ENCODE data around the gene PITX2.

PITX2 gene

DNA sequence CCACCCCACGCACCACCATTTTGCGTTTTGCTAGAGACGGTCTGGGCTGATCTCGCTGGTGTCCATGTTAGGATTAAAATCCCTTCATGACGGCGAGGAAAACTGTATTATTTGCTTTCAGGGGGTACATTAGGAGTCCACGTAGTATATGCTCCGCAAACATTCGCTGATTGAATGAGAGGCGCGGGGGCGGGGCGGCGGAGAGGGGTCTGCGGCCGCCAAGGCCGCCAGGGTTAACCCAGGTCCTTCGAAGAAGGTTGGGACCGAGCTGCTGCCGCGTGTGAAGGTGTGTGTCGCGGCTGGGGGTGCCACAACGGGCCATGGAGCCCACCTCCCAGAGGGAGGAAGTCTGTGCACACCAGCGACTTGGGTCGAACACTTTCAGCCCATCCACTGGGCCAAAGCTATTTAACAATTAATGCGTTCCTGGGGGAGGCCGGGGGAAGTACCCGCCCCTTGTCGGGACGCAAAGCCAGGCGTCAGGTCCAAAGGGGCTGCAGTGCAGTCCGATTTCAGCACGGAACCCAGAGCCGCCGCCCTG, 6.4 kb upstream of the PITX2 start:
- Histone ChIP-seq H3K9me2 (ENCODE audit: low read depth, low read length) (no peaks in the 10 kb centered on the region), H3K4me2 (ENCODE audit: low read length) (no peak overlapping the region), H3K27ac (ENCODE audit: low read depth, low read length, poor library complexity, severe bottlenecking) (no peak overlapping the region), H3K4me3 (ENCODE audit: low read depth, low read length, poor library complexity, severe bottlenecking) (no peak overlapping the region), H4K20me1 (ENCODE audit: insufficient read depth, low read length) (no peaks in the 10 kb centered on the region), H3K9ac (ENCODE audit: low read length) (no peak overlapping the region), H3K9me3 (ENCODE audit: low read length) (0 out of 2 replicates have a peak, but pooled peaks cover 3% of the 10 kb centered on the region), H3K79me2 (ENCODE audit: insufficient read depth, low read length) (no peaks in the 10 kb centered on the region), H3K36me3 (ENCODE audit: insufficient read depth, low read length) (no peaks in the 10 kb centered on the region; the same call in 1 of the 2 replicates), H3F3A (ENCODE audit: insufficient read depth, low read length) (no peaks in the 10 kb centered on the region), H2AFZ (ENCODE audit: low read length) (no peak overlapping the region), H3K27me3 (ENCODE audit: insufficient read depth, low read length) (0 out of 2 replicates have a peak, but pooled peaks cover 8% of the 10 kb centered on the region), H3K4me1 (ENCODE audit: insufficient read depth, low read length, severe bottlenecking) (no peaks in the 10 kb centered on the region)
- TF ChIP-seq, protein P1, sequence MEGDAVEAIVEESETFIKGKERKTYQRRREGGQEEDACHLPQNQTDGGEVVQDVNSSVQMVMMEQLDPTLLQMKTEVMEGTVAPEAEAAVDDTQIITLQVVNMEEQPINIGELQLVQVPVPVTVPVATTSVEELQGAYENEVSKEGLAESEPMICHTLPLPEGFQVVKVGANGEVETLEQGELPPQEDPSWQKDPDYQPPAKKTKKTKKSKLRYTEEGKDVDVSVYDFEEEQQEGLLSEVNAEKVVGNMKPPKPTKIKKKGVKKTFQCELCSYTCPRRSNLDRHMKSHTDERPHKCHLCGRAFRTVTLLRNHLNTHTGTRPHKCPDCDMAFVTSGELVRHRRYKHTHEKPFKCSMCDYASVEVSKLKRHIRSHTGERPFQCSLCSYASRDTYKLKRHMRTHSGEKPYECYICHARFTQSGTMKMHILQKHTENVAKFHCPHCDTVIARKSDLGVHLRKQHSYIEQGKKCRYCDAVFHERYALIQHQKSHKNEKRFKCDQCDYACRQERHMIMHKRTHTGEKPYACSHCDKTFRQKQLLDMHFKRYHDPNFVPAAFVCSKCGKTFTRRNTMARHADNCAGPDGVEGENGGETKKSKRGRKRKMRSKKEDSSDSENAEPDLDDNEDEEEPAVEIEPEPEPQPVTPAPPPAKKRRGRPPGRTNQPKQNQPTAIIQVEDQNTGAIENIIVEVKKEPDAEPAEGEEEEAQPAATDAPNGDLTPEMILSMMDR (IDR thresholded peaks at IDR 0.05; ENCODE audit: low read length), result no peak
- TF ChIP-seq EZH2 (IDR thresholded peaks at IDR 0.05; ENCODE audit: borderline replicate concordance, low read length), result no peak

DNA sequence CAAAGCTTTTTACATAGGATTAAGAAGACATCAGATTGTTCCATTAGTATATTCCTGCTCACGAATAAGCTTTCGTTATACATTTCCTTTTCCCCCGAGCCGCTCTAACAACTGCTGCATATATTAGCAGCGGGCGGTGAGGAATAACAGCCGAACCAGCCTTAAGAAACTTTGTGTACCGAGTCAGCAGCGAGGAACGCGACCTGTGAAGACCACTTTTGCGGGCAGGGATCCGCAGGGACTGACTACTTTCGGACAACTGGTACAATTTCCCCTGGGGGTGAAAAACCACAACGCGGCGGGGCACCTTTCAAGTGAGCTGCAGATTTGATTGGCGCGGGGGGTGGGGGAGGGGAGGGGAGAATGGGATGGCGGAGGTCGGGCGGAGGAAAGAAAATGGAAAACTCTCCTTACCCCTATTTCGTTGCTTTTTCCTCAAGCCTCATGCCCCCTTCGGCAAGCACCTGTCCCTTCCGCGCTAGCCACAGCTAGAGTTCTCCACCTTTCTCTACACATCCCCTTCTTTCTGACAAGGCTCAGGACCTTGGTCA, 5.9 kb upstream of the PITX2 start:
- Histone ChIP-seq H3K4me1 (ENCODE audit: insufficient read depth, low read length, severe bottlenecking) (no peaks in the 10 kb centered on the region), H3K4me3 (ENCODE audit: low read depth, low read length, poor library complexity, severe bottlenecking) (no peak overlapping the region), H3K36me3 (ENCODE audit: insufficient read depth, low read length) (no peaks in the 10 kb centered on the region; the same call in 1 of the 2 replicates), H4K20me1 (ENCODE audit: insufficient read depth, low read length) (no peaks in the 10 kb centered on the region), H3K27me3 (ENCODE audit: insufficient read depth, low read length) (0 out of 2 replicates have a peak, but pooled peaks cover 8% of the 10 kb centered on the region), H3K9me2 (ENCODE audit: low read depth, low read length) (no peaks in the 10 kb centered on the region), H3K79me2 (ENCODE audit: insufficient read depth, low read length) (no peaks in the 10 kb centered on the region), H3F3A (ENCODE audit: insufficient read depth, low read length) (no peaks in the 10 kb centered on the region), H3K9me3 (ENCODE audit: low read length) (0 out of 2 replicates have a peak, but pooled peaks cover 2% of the 10 kb centered on the region), H3K27ac (ENCODE audit: low read depth, low read length, poor library complexity, severe bottlenecking) (no peak overlapping the region), H2AFZ (ENCODE audit: low read length) (no peak overlapping the region), H3K9ac (ENCODE audit: low read length) (no peak overlapping the region), H3K4me2 (ENCODE audit: low read length) (no peak overlapping the region)
- TF ChIP-seq EZH2 (IDR thresholded peaks at IDR 0.05; ENCODE audit: borderline replicate concordance, low read length), result no peak
- TF ChIP-seq, protein P1 (IDR thresholded peaks at IDR 0.05; ENCODE audit: low read length), result no peak

DNA sequence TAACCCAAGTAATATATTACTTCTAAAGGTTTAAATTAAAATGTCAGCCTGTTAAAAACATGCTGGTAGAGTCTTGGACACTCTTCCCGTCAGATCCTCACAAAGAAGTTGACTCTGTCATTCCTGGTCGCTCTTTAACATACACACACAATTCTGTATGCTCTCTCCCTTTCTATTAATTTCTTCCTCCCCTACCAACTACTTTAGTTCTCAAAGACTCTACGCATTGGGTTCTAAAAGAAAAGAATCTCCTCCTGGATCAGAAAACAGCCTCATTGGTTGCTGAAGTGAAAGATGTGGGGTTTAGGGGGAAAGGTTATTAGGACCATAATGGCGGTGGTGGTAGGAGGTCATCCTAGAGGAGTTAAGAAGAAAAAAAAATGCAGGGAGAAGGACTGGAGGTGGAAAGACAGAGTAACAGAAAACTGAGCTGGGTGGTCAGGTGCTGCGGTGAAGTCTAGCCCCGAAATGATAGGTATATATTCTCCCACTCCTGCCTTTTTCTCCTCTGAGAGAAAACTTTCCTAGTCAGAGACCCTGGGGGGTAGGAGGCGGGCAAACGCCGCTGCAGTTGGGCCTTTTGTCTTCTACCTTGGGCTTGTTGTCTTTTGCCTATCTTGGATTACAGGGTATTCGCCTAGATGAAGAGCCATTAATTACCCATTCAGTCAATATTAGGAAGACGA, 5.2 kb upstream of the PITX2 start:
- no peak overlapping the region for H3K9ac ChIP-seq (ENCODE audit: low read length)
- no peaks in the 10 kb centered on the region for H3F3A ChIP-seq (ENCODE audit: insufficient read depth, low read length)
- TF ChIP-seq EZH2 (IDR thresholded peaks at IDR 0.05; ENCODE audit: borderline replicate concordance, low read length), result no peak
- TF ChIP-seq, protein P1 (IDR thresholded peaks at IDR 0.05; ENCODE audit: low read length), result no peak
- H3K4me2 ChIP-seq (ENCODE audit: low read length), result no peak overlapping the region
- no peaks in the 10 kb centered on the region for H3K9me3 ChIP-seq (ENCODE audit: low read length)
- H4K20me1 ChIP-seq (ENCODE audit: insufficient read depth, low read length), result no peaks in the 10 kb centered on the region
- no peaks in the 10 kb centered on the region; the same call in 1 of the 2 replicates for H3K36me3 ChIP-seq (ENCODE audit: insufficient read depth, low read length)
- no peaks in the 10 kb centered on the region for H3K79me2 ChIP-seq (ENCODE audit: insufficient read depth, low read length)
- H3K4me1 ChIP-seq (ENCODE audit: insufficient read depth, low read length, severe bottlenecking), result no peaks in the 10 kb centered on the region
- H3K4me3 ChIP-seq (ENCODE audit: low read depth, low read length, poor library complexity, severe bottlenecking), result no peak overlapping the region
- no peak overlapping the region for H2AFZ ChIP-seq (ENCODE audit: low read length)
- H3K9me2 ChIP-seq (ENCODE audit: low read depth, low read length), result no peaks in the 10 kb centered on the region
- H3K27ac ChIP-seq (ENCODE audit: low read depth, low read length, poor library complexity, severe bottlenecking), result no peak overlapping the region
- 0 out of 2 replicates have a peak, but pooled peaks cover 8% of the 10 kb centered on the region for H3K27me3 ChIP-seq (ENCODE audit: insufficient read depth, low read length)

Measured in OCI-LY1 (cell line).